NCI-H128 (cell line): ENCODE measurements around the gene NME2.
"Not testable (repeated sequence)": the region's sequence is repeated elsewhere in the genome, so short reads cannot be mapped to it uniquely, and the experiment has no call there.

ENCODE experiments used
- DNase-seq: peaks from one replicate; lab custom pipeline; 2025; ENCODE audit not compliant: unreplicated experiment; lab: John Stamatoyannopoulos, UW

Gene NME2

DNA sequence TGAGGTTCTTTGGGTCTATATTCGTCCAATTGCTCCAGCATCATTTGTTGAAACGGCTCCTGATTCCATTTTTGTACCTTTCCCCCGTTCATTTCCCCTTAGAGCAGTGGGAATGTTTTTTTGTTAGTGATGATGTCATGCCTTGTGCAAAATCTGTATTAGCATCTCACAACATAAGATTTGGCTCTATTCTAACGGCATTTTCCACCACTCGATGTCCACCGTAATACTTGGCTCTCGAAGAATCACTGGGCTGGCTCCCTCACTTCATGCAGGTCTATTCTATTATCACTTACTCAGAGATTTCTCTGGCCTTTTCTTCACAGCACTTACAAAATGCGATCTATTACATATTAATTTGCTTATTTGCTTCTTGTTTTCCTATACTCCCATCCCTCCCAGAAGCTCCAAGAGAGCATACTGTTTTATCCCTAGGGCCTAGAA, 13.4 kb upstream of the NME2 start:
- DNase-seq, result no peak

- DNase-seq, result peak; percentile 93
Observed at GRCh38 chr17:51153210-51154072, 12.8 kb upstream of the NME2 start, which contains the start of gene NME1. Gene NME1, plus strand, starts transcription at chr17:51153559. Its CDS starts 2,096 bp downstream, at chr17:51155655.

- no peak for DNase-seq
Observed at GRCh38 chr17:51154176-51154575, 12.0 kb upstream of the NME2 start.

DNA sequence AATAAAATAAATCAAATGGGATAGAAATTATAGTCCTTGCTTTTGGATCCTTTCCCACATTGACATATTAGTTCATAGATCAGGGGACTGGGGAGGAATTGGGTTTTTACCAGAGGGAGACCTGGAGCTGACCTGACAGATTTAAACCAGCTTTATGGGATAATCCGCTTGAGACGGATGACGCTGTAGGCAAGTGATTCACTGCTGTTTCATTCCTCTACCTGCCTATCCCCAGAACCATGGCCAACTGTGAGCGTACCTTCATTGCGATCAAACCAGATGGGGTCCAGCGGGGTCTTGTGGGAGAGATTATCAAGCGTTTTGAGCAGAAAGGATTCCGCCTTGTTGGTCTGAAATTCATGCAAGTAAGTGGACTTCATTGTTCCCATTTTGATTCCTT, 10.8 kb upstream of the NME2 start:
- no peak for DNase-seq

DNA sequence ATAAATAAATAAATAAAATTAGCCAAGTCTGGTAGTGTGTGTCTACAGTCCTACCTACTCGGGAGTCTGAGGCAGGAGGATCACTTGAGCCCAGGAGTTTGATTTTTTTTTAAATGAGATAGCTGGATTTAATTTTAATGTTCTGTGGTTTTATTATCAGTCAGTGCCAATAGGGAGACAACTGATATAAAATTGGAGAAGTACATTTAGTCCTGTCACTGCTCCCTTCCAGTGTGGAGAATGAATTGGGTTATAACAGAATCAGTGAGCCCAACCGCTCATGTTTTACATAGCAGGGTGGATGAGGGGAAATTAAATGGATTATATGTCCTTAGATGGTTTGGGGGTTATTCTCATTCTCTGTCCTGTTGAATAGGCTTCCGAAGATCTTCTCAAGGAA, 6.6 kb upstream of the NME2 start:
- DNase-seq, result no peak

DNA sequence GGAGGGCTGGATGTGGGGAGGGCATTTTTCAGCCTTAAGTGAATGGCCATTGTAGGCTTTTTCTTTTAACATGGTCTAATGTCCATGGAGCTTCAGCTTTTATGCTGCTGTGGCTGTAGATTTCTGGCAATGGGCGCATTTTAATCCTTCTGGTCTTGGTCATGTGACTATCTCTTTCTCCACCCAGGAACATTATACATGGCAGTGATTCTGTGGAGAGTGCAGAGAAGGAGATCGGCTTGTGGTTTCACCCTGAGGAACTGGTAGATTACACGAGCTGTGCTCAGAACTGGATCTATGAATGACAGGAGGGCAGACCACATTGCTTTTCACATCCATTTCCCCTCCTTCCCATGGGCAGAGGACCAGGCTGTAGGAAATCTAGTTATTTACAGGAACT, 4.7 kb upstream of the NME2 start:
- DNase-seq, result no peak

DNA sequence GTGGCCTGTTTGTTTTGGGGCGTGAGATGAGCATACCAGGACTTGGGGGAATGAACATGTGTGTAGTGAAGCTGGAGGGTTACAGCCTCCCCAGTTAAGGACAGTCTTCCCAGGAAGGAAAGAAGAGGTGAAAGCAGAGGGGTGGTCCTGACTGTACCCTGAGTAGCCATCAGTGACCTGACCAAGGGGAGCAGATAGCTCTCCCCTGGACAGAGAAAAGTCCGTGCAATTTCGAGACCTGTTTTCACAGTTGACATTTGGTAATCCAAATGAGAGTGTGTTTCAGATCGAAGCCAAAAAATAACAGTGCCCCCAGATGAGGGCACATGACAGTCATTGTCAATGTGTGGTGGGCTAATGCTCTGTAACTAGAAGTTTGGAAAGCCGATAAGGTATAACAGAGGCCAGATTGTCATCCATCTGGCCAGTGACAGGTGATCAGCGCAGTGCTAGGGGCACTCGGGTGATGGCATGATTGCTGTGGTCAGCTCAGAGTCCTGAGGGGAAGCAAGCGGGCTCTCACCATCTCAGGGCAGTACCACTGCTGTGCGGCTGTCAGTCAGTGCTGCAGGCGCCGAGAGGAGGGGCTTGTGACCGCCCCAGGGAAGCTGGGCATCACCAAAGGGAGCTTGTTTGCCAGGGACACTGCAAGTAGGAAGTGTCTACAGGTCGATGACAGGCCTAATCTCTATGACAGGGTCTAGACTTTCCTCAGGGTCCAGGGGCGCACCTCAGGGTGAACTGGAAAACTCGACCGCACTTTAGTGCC, 1.1 kb upstream of the NME2 start:
- no peak for DNase-seq

GRCh38 chr17:51165680-51166197, 472 bp upstream of the NME2 start:
- no peak for DNase-seq

GRCh38 chr17:51166987-51167931, 1.0 kb downstream of the NME2 start:
- DNase-seq, result no peak

GRCh38 chr17:51169340-51169739, 3.1 kb downstream of the NME2 start:
- no peak for DNase-seq

GRCh38 chr17:51170736-51171135, 4.5 kb downstream of the NME2 start:
- no peak for DNase-seq

GRCh38 chr17:51172030-51172429, 5.8 kb downstream of the NME2 start:
- DNase-seq, result not testable (repeated sequence)

- no peak for DNase-seq
Observed at GRCh38 chr17:51180486-51180885, 14.3 kb downstream of the NME2 start.

DNA sequence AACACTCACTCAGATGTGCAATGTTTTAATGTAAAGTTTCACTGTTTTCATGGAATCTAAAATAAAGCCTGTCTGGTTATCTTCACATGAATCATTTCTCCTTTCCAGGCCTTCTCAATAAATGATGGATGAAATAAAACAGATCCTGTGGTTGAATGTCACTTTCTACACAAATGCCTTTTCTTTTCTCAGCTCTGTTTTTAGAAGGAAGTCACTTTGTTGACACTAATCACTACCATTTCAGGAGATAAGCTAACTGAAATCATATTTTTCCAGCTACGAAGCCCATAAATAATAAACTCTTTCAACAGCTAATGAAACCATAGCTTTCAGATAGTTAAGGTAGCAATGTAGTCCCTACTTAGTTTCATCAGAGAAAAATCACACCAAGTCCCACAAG, 17.9 kb downstream of the NME2 start:
- DNase-seq, result no peak

DNA sequence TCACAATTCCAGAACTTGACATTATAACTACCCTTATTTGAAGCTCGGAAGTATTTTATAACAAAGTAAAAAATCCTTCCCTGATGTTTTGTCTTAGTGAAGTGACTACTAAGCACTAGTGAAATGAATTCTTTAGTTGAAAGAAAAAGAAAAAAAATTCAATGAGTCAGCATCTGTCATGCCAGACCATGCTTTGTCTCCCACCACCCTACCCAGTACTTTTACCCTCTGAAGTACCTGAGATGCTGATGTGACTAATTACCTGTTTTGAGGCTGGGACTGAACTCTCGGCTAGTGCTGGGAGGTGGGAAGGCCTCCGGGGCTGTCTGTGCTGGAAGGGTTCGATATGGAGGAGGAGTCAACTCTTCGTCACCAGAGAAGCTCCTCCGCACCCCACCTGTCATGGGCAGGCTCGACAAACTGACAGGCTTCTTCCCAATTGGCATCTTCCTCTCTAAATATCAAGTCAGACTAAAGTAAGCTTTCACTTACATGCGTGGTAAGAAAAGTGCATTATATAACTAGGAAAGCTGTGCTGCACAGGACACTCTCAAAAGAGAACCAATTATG, 19.6 kb downstream of the NME2 start:
- no peak for DNase-seq

DNA sequence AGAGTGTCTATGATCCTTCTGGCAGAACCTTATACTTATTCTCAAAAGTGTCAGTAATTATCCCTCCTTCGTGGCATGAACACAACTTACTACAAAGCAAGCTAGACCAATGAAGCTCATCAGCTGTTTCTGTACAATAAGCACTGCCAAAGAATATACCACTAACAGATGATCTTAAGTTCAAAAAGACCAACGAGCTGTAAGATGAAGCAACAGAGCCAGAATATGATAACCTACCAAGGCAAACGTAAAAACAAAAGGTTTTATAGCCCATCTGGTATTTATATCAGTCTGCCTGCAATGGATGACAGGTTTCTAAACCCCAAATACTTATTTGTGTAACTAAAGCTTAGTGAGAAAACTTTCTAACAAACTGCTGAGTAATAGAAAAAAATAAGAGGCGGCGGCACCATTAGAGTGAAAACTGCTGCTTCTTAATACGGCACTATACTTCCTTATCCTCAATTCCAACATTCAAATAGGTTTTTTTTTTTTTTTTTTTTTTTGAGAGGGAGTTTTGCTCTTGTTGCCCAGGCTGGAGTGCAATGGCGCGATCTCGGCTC, 22.1 kb downstream of the NME2 start:
- DNase-seq, result no peak

DNA sequence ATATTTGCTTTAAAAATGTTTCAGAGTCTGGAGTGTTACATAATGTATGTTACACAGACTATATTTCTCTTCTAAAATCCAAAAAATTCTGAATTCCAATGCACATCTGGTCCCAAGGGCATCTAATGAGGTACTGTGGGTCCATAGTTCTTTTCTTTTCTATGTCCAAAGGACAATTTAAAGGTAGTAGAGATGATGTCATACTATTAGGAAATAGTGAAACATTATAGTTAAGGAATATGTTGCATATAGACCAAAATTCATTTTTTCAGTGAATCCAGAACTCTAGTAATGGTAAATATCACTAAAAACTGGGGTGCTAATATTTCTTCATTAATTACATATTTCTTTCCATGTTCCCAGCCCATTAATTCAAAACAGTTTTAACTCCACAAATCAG, 23.0 kb downstream of the NME2 start:
- no peak for DNase-seq

- DNase-seq, result no peak
Observed at GRCh38 chr17:51189628-51190027, 23.4 kb downstream of the NME2 start.

- DNase-seq, result no peak
Observed at GRCh38 chr17:51191895-51192294, 25.7 kb downstream of the NME2 start.

DNA sequence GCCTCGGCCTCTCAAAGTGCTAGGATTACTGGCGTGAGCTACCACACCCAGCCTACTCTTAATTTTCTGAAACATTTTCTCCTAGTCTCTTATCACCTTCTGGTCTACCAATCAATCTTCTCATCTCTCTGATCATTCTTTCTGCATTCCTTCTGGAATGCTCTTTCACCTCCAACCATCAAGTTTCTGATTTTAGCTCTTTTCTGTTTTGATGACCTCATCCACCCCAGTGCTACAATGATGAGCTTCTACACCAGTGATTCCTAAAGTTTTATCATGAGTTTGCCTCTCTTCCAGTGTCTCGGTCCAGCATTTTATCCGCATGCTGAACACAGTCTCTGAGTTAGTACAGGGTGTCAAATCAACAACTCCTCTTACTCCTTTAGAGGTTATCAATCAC, 31.5 kb downstream of the NME2 start:
- DNase-seq, result no peak
